Measurements from ENCODE around the gene CMTM7. TPM values are rescaled to one million over a fixed set of nuclear protein-coding genes. Genes with fewer than 3 reads are reported as not detected.

Gene CMTM7
- total and polyA plus RNA-seq, 2 of the 13 experiments (the other 11 are each of a cell fraction or from before 2014, with no cell fraction given): 20.9 to 21.4 TPM

GRCh38 chr3:32392536-32393302, 1.1 kb downstream of the CMTM7 start (continued):
- TF ChIP-seq PTBP1 (IDR thresholded peaks at IDR 0.05; ENCODE audit: low read depth, low read length, poor library complexity, severe bottlenecking) (peak; percentile 4), ZNF710 (CRISPR knock-in tag; IDR thresholded peaks at IDR 0.05; ENCODE audit: borderline replicate concordance) (no peak), HMGXB3 (CRISPR knock-in tag; IDR thresholded peaks at IDR 0.05; ENCODE audit: borderline replicate concordance) (no peak), ZBTB39 (CRISPR knock-in tag; IDR thresholded peaks at IDR 0.05) (no peak), DMTF1 (CRISPR knock-in tag; IDR thresholded peaks at IDR 0.05) (no peak), ZBTB1 (CRISPR knock-in tag; IDR thresholded peaks at IDR 0.05; ENCODE audit: borderline replicate concordance) (no peak), ZNF776 (CRISPR knock-in tag; IDR thresholded peaks at IDR 0.05) (0 out of 2 replicates have a peak, but pooled peaks have one; percentile 16), ASH2L (IDR thresholded peaks at IDR 0.05; ENCODE audit: insufficient read length, low read depth, low read length) (peak; percentile 57), MXI1 (IDR thresholded peaks at IDR 0.05; ENCODE audit: borderline replicate concordance, low read depth, low read length) (no peak), HDAC1 (CRISPR knock-in tag; IDR thresholded peaks at IDR 0.05) (no peak), SKI (IDR thresholded peaks at IDR 0.05; ENCODE audit: partially characterized antibody) (no peak), ZNF331 (CRISPR knock-in tag; IDR thresholded peaks at IDR 0.05) (no peak), ZNF143 (CRISPR knock-in tag; IDR thresholded peaks at IDR 0.05) (no peak), CENPBD1 (CRISPR knock-in tag; IDR thresholded peaks at IDR 0.05; ENCODE audit: borderline replicate concordance, low read depth) (no peak), ATF4 (CRISPR knock-in tag; IDR thresholded peaks at IDR 0.05) (no peak)
